Ovary (tissue), 3 donors: ENCODE measurements around the gene HIBADH.

ENCODE experiments used
- CTCF ChIP-seq, 3 donors: fragments of 450-650 bp in 2 of 3; fragments of 200-600 bp in 1 of 3; IDR thresholded peaks; one replicate each; pipeline versions ENCODE4 v1.5.1 to v1.8.0; 2016 to 2022; ENCODE audit warnings: antibody characterized with exemption in 3 of 3, mild to moderate bottlenecking in 1 of 3
- EP300 ChIP-seq: sonication (generic); formaldehyde crosslinking; IDR thresholded peaks from one replicate; pipeline ENCODE4 v1.6.1; 2017; ENCODE audit warnings: antibody characterized with exemption
- POLR2A ChIP-seq: fragments of 450-650 bp; IDR thresholded peaks from one replicate; pipeline ENCODE4 v1.6.1; 2017; ENCODE audit warnings: antibody characterized with exemption, mild to moderate bottlenecking, moderate library complexity
- donor health status: DM: no; HTN: no; CAD: no.

GRCh38 chr7:27593226-27593625 lies 69.5 kb downstream of the HIBADH start:
- no peak for TF ChIP-seq CTCF (IDR thresholded peaks at IDR 0.05)
- no peak for TF ChIP-seq POLR2A
- TF ChIP-seq EP300: no peak
